CD8-positive, alpha-beta memory T cell (primary cell): ENCODE data around the gene PUM2. TPM values are rescaled to one million over a fixed set of nuclear protein-coding genes. Genes with fewer than 3 reads are reported as not detected.
A peak's percentile ranks its signal among the peaks of the same experiment; 100 is the strongest.
"Not testable (repeated sequence)": the region's sequence is repeated elsewhere in the genome, so short reads cannot be mapped to it uniquely, and the experiment has no call there.

Experiments used
- CTCF ChIA-PET: fragments of 350-600 bp; sonication (Branson Sonifier 250); formaldehyde crosslinking; loops from one replicate; lab custom pipeline; 2021; ENCODE audit warnings: antibody characterized with exemption; lab: Charles Lee
- POLR2A ChIA-PET: fragments of 350-600 bp; sonication (Branson Sonifier 250); formaldehyde crosslinking; loops from one replicate; lab custom pipeline; 2021; ENCODE audit warnings: antibody characterized with exemption; lab: Charles Lee
- DNase-seq, 5 donors: peaks; one replicate each; pipeline versions ENCODE4 v3.0.0 to v3.0.0-alpha.2; 2020 to 2022; ENCODE audit warnings: mixed read lengths in 1 of 5
- H3K27ac ChIP-seq: one replicate; pipeline ENCODE4 v1.7.0; 2013; ENCODE audit warnings: low read depth, mild to moderate bottlenecking, low read length, moderate library complexity
- H3K27me3 ChIP-seq: 2 replicates; pipeline ENCODE4 v1.7.0; 2013; ENCODE audit warnings: low read length, mild to moderate bottlenecking; ENCODE audit not compliant: insufficient read depth, poor library complexity, severe bottlenecking
- H3K36me3 ChIP-seq: 2 replicates; pipeline ENCODE4 v1.7.0; 2013; ENCODE audit warnings: mild to moderate bottlenecking, low read length, moderate library complexity; ENCODE audit not compliant: insufficient read depth
- H3K4me1 ChIP-seq: 2 replicates; pipeline ENCODE4 v1.7.0; 2013; ENCODE audit warnings: mild to moderate bottlenecking, low read length, moderate library complexity; ENCODE audit not compliant: insufficient read depth
- H3K4me3 ChIP-seq: 2 replicates; pipeline ENCODE4 v1.7.0; 2013; ENCODE audit warnings: mild to moderate bottlenecking, low read length
- H3K9me3 ChIP-seq: 2 replicates; pipeline ENCODE4 v1.7.0; 2013; ENCODE audit warnings: mild to moderate bottlenecking, low read length
- H3K27ac Mint-ChIP-seq, 8 donors: one replicate each; pipeline ENCODE4 v1.8.0; 2020 to 2021; ENCODE audit warnings: mixed read lengths in 8 of 8, mild to moderate bottlenecking in 6 of 8, inconsistent platforms in 3 of 8, moderate library complexity in 3 of 8
- H3K27me3 Mint-ChIP-seq, 2 donors: one replicate each; pipeline ENCODE4 v1.8.0; 2020 to 2021; ENCODE audit warnings: mixed read lengths in 2 of 2, mild to moderate bottlenecking in 1 of 2, moderate library complexity in 1 of 2
- H3K36me3 Mint-ChIP-seq, 3 donors: one replicate each; pipeline ENCODE4 v1.8.0; 2020 to 2021; ENCODE audit warnings: mixed read lengths in 3 of 3, inconsistent platforms in 1 of 3, mild to moderate bottlenecking in 1 of 3
- H3K4me1 Mint-ChIP-seq, 3 donors: one replicate each; pipeline ENCODE4 v1.8.0; 2020 to 2021; ENCODE audit warnings: mixed read lengths in 3 of 3, inconsistent platforms in 1 of 3, mild to moderate bottlenecking in 1 of 3
- H3K4me3 Mint-ChIP-seq, 7 donors: one replicate each; pipeline ENCODE4 v1.8.0; 2020 to 2021; ENCODE audit warnings: mixed read lengths in 7 of 7, mild to moderate bottlenecking in 6 of 7, moderate library complexity in 4 of 7, inconsistent platforms in 2 of 7
- H3K9me3 Mint-ChIP-seq, 5 donors: one replicate each; pipeline ENCODE4 v1.8.0; 2020 to 2022; ENCODE audit warnings: mixed read lengths in 5 of 5, mild to moderate bottlenecking in 3 of 5, moderate library complexity in 2 of 5, inconsistent platforms in 1 of 5
- polyA plus RNA-seq: library from polyadenylated mRNA; unstranded; fragments of 300-500 nt; fragmentation: Illumina TruSeq; gene quantifications from one replicate; pipeline ENCODE4 v1.2.3, GENCODE V29; 2021
- total RNA-seq, 2 experiments: library from RNA; stranded (reverse); gene quantifications; one replicate each; pipeline ENCODE4 v1.2.3, GENCODE V29; 2021

Gene PUM2
- total and polyA plus RNA-seq, 3 experiments from 2014 or later = 17.0 to 121 (median 120) TPM

GRCh38 chr2:20372896-20373640 is 22.4 kb upstream of the PUM2 start:
- no peaks in the 10 kb centered on the region for H3K27me3 ChIP-seq
- ChIA-PET POLR2A (no interaction called here), CTCF (no interaction called here)
- DNase-seq = no peak
- Mint-ChIP-seq H3K4me3 (no peak overlapping the region), H3K4me1 (no peaks in the 10 kb centered on the region), H3K9me3 (peaks cover 0 to 5% (median 0%) of the 10 kb centered on the region in 5 donors), H3K27ac (no peak overlapping the region), H3K36me3 (no peaks in the 10 kb centered on the region), H3K27me3 (peaks cover 12 to 35% of the 10 kb centered on the region in 2 donors)
- no peaks in the 10 kb centered on the region for H3K4me1 ChIP-seq
- no peaks in the 10 kb centered on the region for H3K36me3 ChIP-seq
- H3K9me3 ChIP-seq = no peaks in the 10 kb centered on the region
- H3K4me3 ChIP-seq = no peak overlapping the region
- H3K27ac ChIP-seq = no peak overlapping the region

GRCh38 chr2:20371323-20372025 is 20.8 kb upstream of the PUM2 start:
- ChIA-PET POLR2A (no interaction called here), CTCF (no interaction called here)
- Histone ChIP-seq H3K4me1 (no peaks in the 10 kb centered on the region), H3K27me3 (no peaks in the 10 kb centered on the region), H3K4me3 (no peak overlapping the region), H3K9me3 (no peaks in the 10 kb centered on the region), H3K27ac (no peak overlapping the region), H3K36me3 (no peaks in the 10 kb centered on the region)
- H3K4me1 Mint-ChIP-seq = no peaks in the 10 kb centered on the region
- no peak for DNase-seq
- peaks cover 15 to 31% of the 10 kb centered on the region in 2 donors for H3K27me3 Mint-ChIP-seq
- no peak overlapping the region for H3K4me3 Mint-ChIP-seq
- H3K36me3 Mint-ChIP-seq = no peaks in the 10 kb centered on the region
- H3K27ac Mint-ChIP-seq = no peak overlapping the region
- peaks cover 0 to 5% (median 0%) of the 10 kb centered on the region in 5 donors for H3K9me3 Mint-ChIP-seq

GRCh38 chr2:20370191-20370590 is 19.5 kb upstream of the PUM2 start:
- Mint-ChIP-seq H3K27me3 (peaks cover 14 to 27% of the 10 kb centered on the region in 2 donors), H3K9me3 (peaks cover 0 to 5% (median 0%) of the 10 kb centered on the region in 5 donors), H3K27ac (no peak overlapping the region), H3K4me3 (no peak overlapping the region), H3K36me3 (no peaks in the 10 kb centered on the region), H3K4me1 (peaks cover 0 to 9% (median 0%) of the 10 kb centered on the region in 3 donors)
- Histone ChIP-seq H3K4me3 (no peak overlapping the region), H3K4me1 (no peaks in the 10 kb centered on the region), H3K9me3 (no peaks in the 10 kb centered on the region), H3K36me3 (no peaks in the 10 kb centered on the region), H3K27me3 (no peaks in the 10 kb centered on the region), H3K27ac (no peak overlapping the region)
- no peak for DNase-seq
- ChIA-PET POLR2A (no interaction called here), CTCF (interaction anchor here (1.3 kb wide), 1 partner anchor 11 kb away, joined by 4 read pairs; no protein-coding TSS in a partner anchor)

- H3K4me1 ChIP-seq = no peaks in the 10 kb centered on the region
- Mint-ChIP-seq H3K36me3 (no peaks in the 10 kb centered on the region), H3K4me1 (peaks cover 0 to 11% (median 0%) of the 10 kb centered on the region in 3 donors), H3K27ac (no peak overlapping the region), H3K4me3 (no peak overlapping the region), H3K9me3 (peaks cover 0 to 5% (median 0%) of the 10 kb centered on the region in 5 donors), H3K27me3 (peaks cover 15 to 27% of the 10 kb centered on the region in 2 donors)
- H3K27ac ChIP-seq = no peak overlapping the region
- CTCF ChIA-PET = interaction anchor here (1.3 kb wide), 1 partner anchor 12 kb away, joined by 4 read pairs; no protein-coding TSS in a partner anchor
- POLR2A ChIA-PET = no interaction called here
- no peaks in the 10 kb centered on the region for H3K27me3 ChIP-seq
- DNase-seq = no peak
- H3K36me3 ChIP-seq = no peaks in the 10 kb centered on the region
- no peak overlapping the region for H3K4me3 ChIP-seq
- no peaks in the 10 kb centered on the region for H3K9me3 ChIP-seq
Measured at GRCh38 chr2:20369366-20369765, 18.7 kb upstream of the PUM2 start.

- Histone ChIP-seq H3K4me1 (no peaks in the 10 kb centered on the region), H3K36me3 (no peaks in the 10 kb centered on the region), H3K27me3 (no peaks in the 10 kb centered on the region), H3K4me3 (no peak overlapping the region), H3K9me3 (no peaks in the 10 kb centered on the region), H3K27ac (no peak overlapping the region)
- Mint-ChIP-seq H3K4me3 (no peak overlapping the region), H3K4me1 (peaks cover 0 to 11% (median 0%) of the 10 kb centered on the region in 3 donors), H3K27me3 (peaks cover 15 to 27% of the 10 kb centered on the region in 2 donors), H3K36me3 (no peaks in the 10 kb centered on the region), H3K9me3 (peaks cover 0 to 5% (median 0%) of the 10 kb centered on the region in 5 donors), H3K27ac (no peak overlapping the region)
- ChIA-PET POLR2A (no interaction called here), CTCF (no interaction called here)
- no peak for DNase-seq
Measured at GRCh38 chr2:20368706-20369105, 18.1 kb upstream of the PUM2 start.

GRCh38 chr2:20367929-20368328 is 17.3 kb upstream of the PUM2 start:
- H3K4me1 ChIP-seq, H3K9me3 Mint-ChIP-seq, CTCF ChIA-PET, H3K9me3 ChIP-seq, H3K27ac Mint-ChIP-seq, H3K4me3 Mint-ChIP-seq, H3K36me3 ChIP-seq, POLR2A ChIA-PET, H3K36me3 Mint-ChIP-seq, H3K4me3 ChIP-seq, DNase-seq, H3K27me3 ChIP-seq, H3K27ac ChIP-seq: not testable (repeated sequence)
- Mint-ChIP-seq H3K4me1 (peaks cover 0 to 11% (median 0%) of the 10 kb centered on the region in 3 donors), H3K27me3 (peaks cover 15 to 27% of the 10 kb centered on the region in 2 donors)

- no peaks in the 10 kb centered on the region for H3K36me3 ChIP-seq
- POLR2A ChIA-PET = no interaction called here
Measured at GRCh38 chr2:20366672-20367116, 16.1 kb upstream of the PUM2 start.

More at GRCh38 chr2:20366672-20367116, 16.1 kb upstream of the PUM2 start:
- DNase-seq = no peak
- no peaks in the 10 kb centered on the region for H3K4me1 ChIP-seq
- H3K27me3 Mint-ChIP-seq = peaks cover 11 to 21% of the 10 kb centered on the region in 2 donors
- no peak overlapping the region for H3K27ac ChIP-seq
- peak overlapping the region in 1 of 8 donors; percentile 54 for H3K27ac Mint-ChIP-seq
- no peak overlapping the region for H3K4me3 ChIP-seq
- CTCF ChIA-PET = no interaction called here
- H3K36me3 Mint-ChIP-seq = no peaks in the 10 kb centered on the region
- H3K4me1 Mint-ChIP-seq = peaks cover 0 to 11% (median 0%) of the 10 kb centered on the region in 3 donors
- H3K27me3 ChIP-seq = no peaks in the 10 kb centered on the region
- no peak overlapping the region for H3K4me3 Mint-ChIP-seq
- H3K9me3 Mint-ChIP-seq = peaks cover 0 to 5% (median 0%) of the 10 kb centered on the region in 5 donors
- H3K9me3 ChIP-seq = no peaks in the 10 kb centered on the region
